GM21390 (cell line): ENCODE results near the gene ITSN2.
A peak's percentile ranks its signal among the peaks of the same experiment; 100 is the strongest.
"Not testable (repeated sequence)": the region's sequence is repeated elsewhere in the genome, so short reads cannot be mapped to it uniquely, and the experiment has no call there.

ENCODE experiments used
- ATAC-seq: cut with Tn5 transposase; IDR thresholded peaks from one replicate; pipeline ENCODE4 v1.9.1; 2021; ENCODE audit not compliant: unreplicated experiment

Gene ITSN2

GRCh38 chr2:24221343-24222050 is 138.8 kb downstream of the ITSN2 start:
- ATAC-seq: no peak

DNA sequence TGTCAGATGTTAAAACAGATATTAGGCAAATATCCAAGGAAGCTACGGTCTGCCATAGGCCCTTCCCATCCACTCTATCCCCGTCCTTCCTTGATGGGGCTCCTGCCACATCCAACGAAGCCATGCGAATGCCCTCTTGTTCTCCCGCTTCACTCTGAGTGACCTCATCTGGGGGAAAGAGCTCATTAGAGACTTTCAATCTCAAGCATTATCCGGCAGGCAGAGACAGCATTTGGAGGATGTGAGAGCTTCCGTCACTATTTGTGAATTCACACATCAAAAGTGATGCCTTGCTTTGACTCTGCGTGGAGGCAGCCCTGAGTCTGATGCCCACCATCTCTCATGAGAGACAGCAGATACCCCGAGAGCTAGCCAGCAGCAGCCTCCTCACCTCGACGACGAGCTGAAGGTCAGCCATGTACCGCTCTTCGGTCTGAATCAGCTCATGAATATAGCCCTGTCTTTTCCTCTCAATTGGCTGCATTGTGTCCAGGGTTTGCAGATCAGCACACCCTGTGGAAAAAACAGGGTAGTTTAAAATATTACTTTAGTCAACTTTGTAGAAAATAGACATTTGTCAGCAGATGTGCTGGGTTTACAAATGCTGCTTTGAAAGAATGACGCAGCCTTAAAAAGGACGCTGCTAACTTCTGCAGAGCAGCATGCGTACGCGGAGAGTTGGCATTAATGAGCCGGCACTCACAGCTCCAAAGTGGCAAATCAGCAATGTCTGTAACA is 139.6 kb downstream of the ITSN2 start:
- no peak for ATAC-seq

DNA sequence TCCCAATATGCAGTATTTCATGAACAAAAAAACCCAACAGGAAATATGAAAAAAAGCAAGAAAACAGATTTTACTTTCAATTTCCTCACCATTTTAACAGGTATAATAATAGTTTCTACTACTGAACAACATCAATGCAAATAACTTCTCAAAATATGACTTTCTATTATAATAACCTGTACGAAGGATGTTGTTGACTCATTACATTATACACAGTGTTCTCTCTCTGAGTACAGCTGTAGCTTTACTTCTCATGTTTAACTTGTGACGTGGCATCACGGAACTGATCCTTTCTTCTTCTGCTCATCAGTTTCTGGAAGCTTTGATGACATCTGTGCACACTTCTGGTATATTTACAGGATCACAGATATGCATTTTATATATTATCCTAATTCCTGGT is 145.5 kb downstream of the ITSN2 start:
- peak; percentile 98 for ATAC-seq

- no peak for ATAC-seq
These were observed 148.9 kb downstream of the ITSN2 start for GRCh38 chr2:24211408-24211807.

GRCh38 chr2:24210723-24211122 is 149.6 kb downstream of the ITSN2 start:
- no peak for ATAC-seq

DNA sequence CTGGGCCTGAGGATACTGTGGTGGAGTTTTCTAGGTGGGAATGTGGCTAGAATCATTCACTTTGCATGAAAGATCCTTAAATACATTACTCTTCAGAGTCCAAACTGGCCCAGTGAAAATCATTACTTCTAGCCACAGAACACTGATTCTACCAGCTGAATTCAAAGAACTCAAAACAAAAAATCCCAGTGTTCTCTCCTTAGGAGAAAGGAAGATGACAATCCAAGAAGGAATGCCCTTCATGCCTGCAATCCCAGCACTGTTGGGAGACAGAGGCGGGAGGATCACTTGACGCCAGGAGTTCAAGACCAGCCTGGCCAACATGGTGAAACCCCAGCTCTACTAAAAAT is 150.3 kb downstream of the ITSN2 start:
- no peak for ATAC-seq

DNA sequence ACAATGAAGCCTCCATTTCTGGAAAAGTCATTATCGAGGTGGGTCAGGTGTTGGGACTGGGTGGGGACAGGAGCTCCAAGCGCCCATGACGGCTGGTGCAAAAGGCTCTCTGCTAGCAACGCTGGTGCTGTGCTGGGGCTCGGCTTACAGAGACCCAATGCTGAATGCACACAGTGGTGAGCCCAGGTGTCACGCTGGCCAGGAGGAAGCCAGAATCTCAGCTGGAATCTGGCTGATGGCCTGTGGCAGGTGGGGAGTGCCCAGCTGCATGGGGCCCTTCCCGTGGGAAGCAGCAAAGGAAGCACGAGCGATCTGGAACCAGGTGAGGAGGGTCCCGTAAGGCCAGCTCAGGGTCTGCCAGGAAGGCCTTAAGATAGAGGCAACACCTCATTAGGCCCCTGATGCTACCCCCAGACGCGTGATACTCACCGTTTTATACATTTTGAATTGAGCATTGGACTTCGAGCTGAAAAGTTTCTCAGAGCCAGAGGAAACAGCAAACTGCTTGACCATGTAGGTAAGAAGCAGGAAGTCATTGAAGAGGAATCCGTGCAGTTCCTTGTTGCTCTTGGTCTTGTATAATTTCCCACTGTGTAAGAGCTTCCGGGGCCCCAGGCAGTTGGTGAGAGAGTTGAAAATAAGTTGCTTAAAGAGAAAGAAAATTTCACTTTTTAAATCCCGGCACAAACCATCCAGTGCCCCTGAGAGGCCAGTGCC is 150.8 kb downstream of the ITSN2 start:
- ATAC-seq: no peak

- no peak for ATAC-seq
These were observed 151.8 kb downstream of the ITSN2 start for GRCh38 chr2:24208490-24208889.

DNA sequence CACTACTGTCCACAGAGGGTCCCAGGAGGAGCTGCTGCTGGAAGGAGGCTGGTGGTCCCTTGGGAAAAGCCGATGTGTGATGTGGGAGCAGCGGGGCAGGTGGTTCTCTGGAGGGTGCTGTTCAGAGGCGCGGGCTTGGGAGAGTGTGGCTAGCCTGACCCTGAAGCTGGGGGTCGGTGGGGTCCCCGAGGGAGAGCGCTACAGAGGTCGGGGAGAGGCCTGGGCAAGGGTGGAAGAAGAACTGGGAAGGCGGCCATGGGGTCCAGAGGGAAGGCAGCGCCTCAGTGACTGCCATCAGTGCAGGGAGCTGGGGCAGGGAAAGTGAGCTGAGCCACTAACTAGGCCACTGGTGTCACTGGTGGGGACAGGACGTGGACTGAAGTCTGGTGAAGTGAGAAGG is 153.0 kb downstream of the ITSN2 start:
- no peak for ATAC-seq

- no peak for ATAC-seq
These were observed 153.6 kb downstream of the ITSN2 start for GRCh38 chr2:24206714-24207113.

DNA sequence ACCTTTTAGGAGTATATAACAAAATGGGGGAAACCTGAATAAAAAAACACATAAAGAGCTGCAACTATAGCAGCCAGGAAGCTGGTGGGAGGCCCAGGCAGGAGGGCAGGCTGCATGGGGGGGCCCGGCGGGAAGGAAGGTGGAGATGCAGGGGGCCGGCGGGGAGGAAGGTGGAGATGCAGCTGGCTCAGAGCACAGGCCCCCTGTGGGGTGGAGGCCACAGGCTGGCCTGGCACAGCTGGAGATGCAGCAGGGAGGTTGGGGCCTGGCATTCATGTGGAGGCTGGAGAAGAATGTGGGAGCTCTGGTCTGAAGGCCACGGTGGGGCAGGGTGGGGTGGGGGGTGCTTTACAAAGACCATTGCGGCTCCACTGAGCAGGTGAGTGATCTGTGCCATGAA is 154.1 kb downstream of the ITSN2 start:
- ATAC-seq: no peak

GRCh38 chr2:24205131-24205530 is 155.2 kb downstream of the ITSN2 start:
- ATAC-seq: no peak

DNA sequence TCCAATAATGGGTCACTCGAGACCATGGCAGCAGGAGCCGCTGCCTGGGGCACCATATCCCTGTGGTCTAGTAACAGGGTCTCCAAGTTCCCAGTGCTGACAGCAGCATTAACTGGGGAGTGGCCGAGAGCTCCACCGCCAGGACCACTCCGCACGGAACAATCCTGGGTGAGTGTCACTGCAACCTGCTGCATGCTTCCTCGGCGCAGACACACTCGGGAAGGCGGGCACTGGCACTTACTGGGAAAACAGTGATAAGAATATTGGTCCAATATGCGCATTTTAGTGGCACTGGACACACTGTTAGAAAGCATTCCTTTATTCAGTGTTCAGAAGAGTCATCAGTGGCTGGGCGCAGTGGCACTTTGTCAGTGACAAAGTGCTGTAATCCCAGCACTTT is 155.8 kb downstream of the ITSN2 start:
- no peak for ATAC-seq

- ATAC-seq: no peak
These were observed 156.6 kb downstream of the ITSN2 start for GRCh38 chr2:24203787-24204150.

DNA sequence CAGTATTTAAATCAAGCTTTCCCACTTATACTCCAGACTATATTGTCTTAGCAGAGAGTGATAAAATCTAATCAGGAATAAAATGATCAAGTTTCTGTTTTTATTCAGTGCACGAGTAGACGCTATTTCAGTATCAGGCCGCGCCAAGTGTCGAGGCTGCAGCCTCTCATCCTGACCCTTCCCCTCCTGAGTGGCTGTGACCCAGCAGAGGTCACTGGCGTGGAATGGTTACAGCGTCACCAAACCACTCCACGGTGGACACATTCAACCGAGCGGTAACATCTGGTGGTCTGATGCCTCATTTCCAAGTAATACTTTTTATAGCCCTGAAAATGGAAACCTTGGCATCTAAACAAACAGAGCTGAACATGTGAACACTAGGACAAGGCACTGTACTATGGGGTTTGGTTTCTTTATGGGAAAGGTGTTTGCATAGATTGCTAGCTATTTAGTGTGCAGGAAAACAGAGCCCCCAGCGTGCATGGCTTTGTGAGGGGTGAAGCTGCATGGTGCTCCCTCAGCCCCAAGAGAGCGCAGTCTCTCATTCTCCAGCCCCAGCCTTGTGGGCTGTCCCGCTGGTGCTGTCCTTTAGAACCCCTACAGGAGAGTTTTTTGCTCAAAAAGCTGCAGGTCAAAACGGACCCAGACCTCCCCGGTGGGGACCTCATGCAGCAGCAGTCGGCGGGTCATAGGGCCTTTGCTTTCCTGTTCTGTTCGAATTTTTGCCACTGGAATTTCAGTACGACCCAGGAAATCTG is 157.1 kb downstream of the ITSN2 start:
- no peak for ATAC-seq

GRCh38 chr2:24200799-24201198 is 159.5 kb downstream of the ITSN2 start:
- no peak for ATAC-seq

DNA sequence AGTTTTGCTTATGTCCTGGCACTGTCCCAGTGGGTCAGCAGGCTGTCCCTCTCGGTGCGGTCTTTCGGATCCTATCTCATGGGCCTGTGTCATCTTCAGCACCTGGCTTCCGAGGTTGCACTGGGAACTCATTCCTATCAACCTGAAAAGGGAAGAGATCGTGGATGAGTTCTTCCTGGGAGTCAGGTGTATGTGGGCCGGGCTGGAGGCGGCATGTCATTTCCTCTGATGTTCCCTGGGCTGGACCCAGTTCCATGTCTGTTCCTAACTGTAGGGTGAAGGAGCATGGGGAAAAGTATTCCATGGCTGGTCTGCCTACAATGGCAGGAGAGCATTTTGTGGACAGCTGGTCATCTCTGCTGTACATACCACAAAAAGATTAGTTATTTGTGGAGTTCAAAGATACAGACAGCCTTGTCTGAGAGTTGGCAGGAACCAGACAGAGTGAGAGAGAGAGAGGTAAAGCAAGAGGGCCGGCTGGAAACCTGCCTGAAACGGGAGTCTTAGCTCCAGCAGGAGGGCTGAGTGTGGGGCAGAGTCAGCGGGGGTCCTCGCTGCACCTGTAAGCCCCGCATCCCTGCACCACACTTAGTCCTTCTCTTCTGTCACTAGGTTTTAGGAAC is 160.3 kb downstream of the ITSN2 start:
- no peak for ATAC-seq

- ATAC-seq: not testable (repeated sequence)
These were observed 163.1 kb downstream of the ITSN2 start for GRCh38 chr2:24197213-24197612.

GRCh38 chr2:24191848-24192247 is 168.5 kb downstream of the ITSN2 start:
- ATAC-seq: no peak

GRCh38 chr2:24191156-24191555 is 169.2 kb downstream of the ITSN2 start:
- ATAC-seq: no peak

DNA sequence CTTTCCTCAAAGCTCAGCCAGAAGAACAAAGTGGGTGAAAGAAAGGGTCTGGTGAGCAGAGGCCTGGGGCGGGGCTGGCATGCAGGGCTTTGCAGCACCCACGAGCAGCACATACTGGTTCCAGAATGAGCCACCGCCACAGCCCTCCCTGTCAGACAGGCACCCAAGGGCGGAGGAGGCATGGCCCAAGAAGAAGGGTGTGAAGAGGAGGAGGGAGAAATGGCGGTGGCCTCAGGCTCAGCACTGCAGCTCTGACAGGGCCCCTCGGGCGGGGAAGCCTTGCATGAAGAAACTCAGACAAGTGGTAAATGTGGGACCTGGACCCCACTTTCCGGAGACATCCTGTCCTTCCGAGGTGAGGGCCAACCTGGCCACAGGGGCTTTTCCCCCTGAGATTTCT is 169.8 kb downstream of the ITSN2 start:
- no peak for ATAC-seq
